Astrocyte (in vitro differentiated cells and primary cell): ENCODE results near the gene OR5I1. TPM values are rescaled to one million over a fixed set of nuclear protein-coding genes. Genes with fewer than 3 reads are reported as not detected.

Source experiments
- DNase-seq: peaks from one replicate; pipeline ENCODE4 v3.0.0-alpha.2; 2010; ENCODE audit warnings: low read depth
- FAIRE-seq: peaks from 2 replicates; lab custom pipeline; 2011; peaks lifted over from hg19 to GRCh38; lab: Jason Lieb, UNC
- H2AFZ ChIP-seq: 2 replicates; pipeline ENCODE4 v1.6.0; 2012; ENCODE audit warnings: low read depth, low read length, inconsistent platforms
- H3K27ac ChIP-seq: 2 replicates; pipeline ENCODE4 v1.5.1; 2011; ENCODE audit warnings: low read depth, low read length, inconsistent platforms
- H3K27me3 ChIP-seq: 2 replicates; pipeline ENCODE4 v1.6.0; 2011; ENCODE audit warnings: low read length, inconsistent platforms; ENCODE audit not compliant: insufficient read depth
- H3K36me3 ChIP-seq: 2 replicates; pipeline ENCODE4 v1.5.1; 2011; ENCODE audit warnings: low read length, inconsistent platforms; ENCODE audit not compliant: insufficient read depth
- H3K4me1 ChIP-seq: 2 replicates; pipeline ENCODE4 v1.5.1; 2011; ENCODE audit warnings: low read length, inconsistent platforms; ENCODE audit not compliant: insufficient read depth
- H3K4me2 ChIP-seq: 2 replicates; pipeline ENCODE4 v1.6.0; 2012; ENCODE audit warnings: low read length, inconsistent platforms
- H3K4me3 ChIP-seq: 2 replicates; pipeline ENCODE4 v1.5.1; 2011; ENCODE audit warnings: low read depth, mild to moderate bottlenecking, low read length, inconsistent platforms; ENCODE audit not compliant: insufficient read depth
- H3K79me2 ChIP-seq: 2 replicates; pipeline ENCODE4 v1.6.0; 2012; ENCODE audit warnings: mild to moderate bottlenecking, low read length, inconsistent platforms; ENCODE audit not compliant: insufficient read depth
- H3K9ac ChIP-seq: 2 replicates; pipeline ENCODE4 v1.6.0; 2012; ENCODE audit warnings: mild to moderate bottlenecking, low read length, inconsistent platforms
- H3K9me3 ChIP-seq: 2 replicates; pipeline ENCODE4 v1.5.1; 2012; ENCODE audit warnings: low read depth, mild to moderate bottlenecking, low read length, inconsistent platforms; ENCODE audit not compliant: insufficient read depth
- H4K20me1 ChIP-seq: 2 replicates; pipeline ENCODE4 v1.6.0; 2012; ENCODE audit warnings: low read length, inconsistent platforms; ENCODE audit not compliant: insufficient read depth
- H3K27ac Mint-ChIP-seq: one replicate; pipeline ENCODE4 v1.8.0; 2021; ENCODE audit warnings: mild to moderate bottlenecking, mixed read lengths; ENCODE audit not compliant: unreplicated experiment
- H3K27me3 Mint-ChIP-seq: one replicate; pipeline ENCODE4 v1.8.0; 2021; ENCODE audit warnings: low read depth, mixed read lengths; ENCODE audit not compliant: unreplicated experiment
- H3K36me3 Mint-ChIP-seq: one replicate; pipeline ENCODE4 v1.8.0; 2021; ENCODE audit warnings: low read depth, mixed read lengths; ENCODE audit not compliant: unreplicated experiment
- H3K4me1 Mint-ChIP-seq: one replicate; pipeline ENCODE4 v1.8.0; 2021; ENCODE audit warnings: low read depth, mixed read lengths; ENCODE audit not compliant: unreplicated experiment
- H3K4me3 Mint-ChIP-seq: one replicate; pipeline ENCODE4 v1.8.0; 2021; ENCODE audit warnings: mild to moderate bottlenecking, moderate library complexity, mixed read lengths; ENCODE audit not compliant: unreplicated experiment
- H3K9me3 Mint-ChIP-seq: one replicate; pipeline ENCODE4 v1.8.0; 2021; ENCODE audit warnings: mild to moderate bottlenecking, mixed read lengths; ENCODE audit not compliant: unreplicated experiment
- CTCF ChIP-seq: IDR thresholded peaks from 2 replicates; pipeline ENCODE4 v1.5.1; 2011; ENCODE audit warnings: low read depth, mild to moderate bottlenecking, inconsistent platforms, low read length, moderate library complexity; ENCODE audit not compliant: insufficient read depth
- EZH2 ChIP-seq: IDR thresholded peaks from 2 replicates; pipeline ENCODE4 v1.6.1; 2012; ENCODE audit warnings: mild to moderate bottlenecking, low read length, inconsistent platforms; ENCODE audit not compliant: insufficient read depth
- total RNA-seq: library from RNA; stranded (reverse); gene quantifications from 2 replicates; pipeline ENCODE4 v1.2.1, GENCODE V29; 2021

OR5I1 gene
- total RNA-seq, 1 donor from 2014 or later, result not detected

DNA sequence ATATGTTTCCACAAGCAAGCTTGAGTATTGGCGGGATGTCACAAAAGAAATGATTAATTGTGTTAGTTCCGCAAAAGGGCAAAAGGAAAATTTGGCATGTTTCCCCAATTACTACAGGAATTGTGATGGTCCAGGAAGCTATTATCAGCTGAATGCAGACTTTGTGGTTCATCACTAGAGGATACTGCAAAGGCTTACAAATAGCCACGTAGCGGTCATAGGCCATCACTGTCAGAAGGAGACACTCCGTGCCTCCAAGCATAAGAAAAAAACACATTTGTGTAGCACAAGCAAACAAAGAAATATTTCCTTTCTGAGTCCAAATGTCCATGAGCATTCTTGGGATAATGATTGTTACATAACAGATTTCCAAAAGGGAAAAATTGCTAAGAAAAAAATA lies 31.7 kb upstream of the OR5I1 start:
- no peak overlapping the region for H3K4me2 ChIP-seq
- Mint-ChIP-seq H3K27me3 (no peaks in the 10 kb centered on the region), H3K4me1 (peaks cover 5% of the 10 kb centered on the region), H3K27ac (no peak overlapping the region), H3K36me3 (no peaks in the 10 kb centered on the region), H3K9me3 (peaks cover 3% of the 10 kb centered on the region), H3K4me3 (no peak overlapping the region)
- H2AFZ ChIP-seq, result no peak overlapping the region
- no peak for DNase-seq
- H3K4me1 ChIP-seq, result no peaks in the 10 kb centered on the region
- H3K79me2 ChIP-seq, result no peaks in the 10 kb centered on the region
- no peak overlapping the region for H3K27ac ChIP-seq
- no peaks in the 10 kb centered on the region for H4K20me1 ChIP-seq
- H3K9me3 ChIP-seq, result peaks cover 7% of the 10 kb centered on the region
- H3K36me3 ChIP-seq, result no peaks in the 10 kb centered on the region
- no peak for TF ChIP-seq CTCF
- no peak for TF ChIP-seq EZH2
- no peak overlapping the region for H3K4me3 ChIP-seq
- H3K27me3 ChIP-seq, result no peaks in the 10 kb centered on the region
- H3K9ac ChIP-seq, result no peak overlapping the region
- FAIRE-seq, result no peak

GRCh38 chr11:55966391-55966790 lies 30.2 kb upstream of the OR5I1 start:
- no peak for DNase-seq
- no peaks in the 10 kb centered on the region for H3K36me3 ChIP-seq
- Mint-ChIP-seq H3K27me3 (no peaks in the 10 kb centered on the region), H3K4me1 (peaks cover 5% of the 10 kb centered on the region), H3K4me3 (no peak overlapping the region), H3K36me3 (no peaks in the 10 kb centered on the region), H3K27ac (no peak overlapping the region), H3K9me3 (peaks cover 3% of the 10 kb centered on the region)
- H3K9me3 ChIP-seq, result peaks cover 7% of the 10 kb centered on the region
- H3K4me2 ChIP-seq, result no peak overlapping the region
- no peak overlapping the region for H3K27ac ChIP-seq
- no peak for TF ChIP-seq CTCF
- H3K79me2 ChIP-seq, result no peaks in the 10 kb centered on the region
- no peak overlapping the region for H2AFZ ChIP-seq
- no peaks in the 10 kb centered on the region for H3K4me1 ChIP-seq
- no peaks in the 10 kb centered on the region for H4K20me1 ChIP-seq
- no peaks in the 10 kb centered on the region for H3K27me3 ChIP-seq
- no peak overlapping the region for H3K4me3 ChIP-seq
- no peak for FAIRE-seq
- H3K9ac ChIP-seq, result no peak overlapping the region

DNA sequence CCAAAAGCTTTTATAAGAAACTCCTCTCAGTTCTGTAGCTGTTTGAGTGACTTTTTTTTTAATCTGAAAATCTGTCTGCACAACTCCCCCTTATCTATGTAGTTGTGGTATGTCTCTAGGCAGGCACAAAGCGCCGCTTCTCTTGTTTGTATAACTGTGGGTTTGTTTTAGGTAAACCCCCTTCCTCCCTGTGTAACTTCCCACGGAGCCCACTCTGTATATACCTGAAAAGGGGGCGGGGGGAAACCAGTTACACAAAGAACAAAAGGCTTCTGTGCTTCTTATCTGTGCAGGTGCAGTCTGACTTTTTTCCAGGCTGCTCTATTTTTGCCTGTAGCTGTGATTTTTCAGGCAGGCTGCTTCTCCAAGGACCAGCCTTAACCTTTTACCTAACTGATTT lies 20.3 kb upstream of the OR5I1 start:
- Mint-ChIP-seq H3K9me3 (no peaks in the 10 kb centered on the region), H3K27ac (no peak overlapping the region), H3K4me1 (no peaks in the 10 kb centered on the region), H3K36me3 (no peaks in the 10 kb centered on the region), H3K27me3 (no peaks in the 10 kb centered on the region), H3K4me3 (no peak overlapping the region)
- no peak overlapping the region for H2AFZ ChIP-seq
- no peaks in the 10 kb centered on the region for H3K4me1 ChIP-seq
- no peaks in the 10 kb centered on the region for H3K9me3 ChIP-seq
- DNase-seq, result no peak
- H3K36me3 ChIP-seq, result no peaks in the 10 kb centered on the region
- no peak overlapping the region for H3K27ac ChIP-seq
- no peak overlapping the region for H3K9ac ChIP-seq
- no peak overlapping the region for H3K4me2 ChIP-seq
- no peaks in the 10 kb centered on the region for H4K20me1 ChIP-seq
- no peak for FAIRE-seq
- no peak for TF ChIP-seq CTCF
- no peak for TF ChIP-seq EZH2
- H3K4me3 ChIP-seq, result no peak overlapping the region
- H3K27me3 ChIP-seq, result no peaks in the 10 kb centered on the region
- H3K79me2 ChIP-seq, result no peaks in the 10 kb centered on the region
